GM12878 (cell line): ENCODE results near the gene FBXW9. TPM values are rescaled to one million over a fixed set of nuclear protein-coding genes. Genes with fewer than 3 reads are reported as not detected.
A peak's percentile ranks its signal among the peaks of the same experiment; 100 is the strongest.

Source experiments
- ATF2 ChIP-seq: IDR thresholded peaks from 2 replicates; pipeline ENCODE4 v1.6.1; 2012; ENCODE audit warnings: low read length, inconsistent platforms
- BACH1 ChIP-seq: fragments of 450-650 bp; IDR thresholded peaks from 2 replicates; pipeline ENCODE4 v1.6.1; 2017; ENCODE audit warnings: mild to moderate bottlenecking, borderline replicate concordance
- CHD1 ChIP-seq: IDR thresholded peaks from 2 replicates; pipeline ENCODE4 v1.6.1; 2012; ENCODE audit warnings: low read depth, low read length, improper control_type of control experiment
- EGR1 ChIP-seq, 2 experiments: IDR thresholded peaks; 1 replicate in 1 of 2; 2 replicates in 1 of 2; pipeline ENCODE4 v1.6.1; 2011 to 2012; ENCODE audit warnings: low read depth in 2 of 2, low read length in 2 of 2, borderline replicate concordance in 1 of 2, mild to moderate bottlenecking in 1 of 2, moderate library complexity in 1 of 2
- HCFC1 ChIP-seq: fragments of 150-350 bp; IDR thresholded peaks from 2 replicates; pipeline ENCODE4 v1.6.1; 2014; ENCODE audit warnings: low read length
- HDAC6 ChIP-seq: fragments of 200-600 bp; sonication (generic); IDR thresholded peaks from one replicate; pipeline ENCODE4 v1.8.0; 2017; ENCODE audit warnings: antibody characterized with exemption; ENCODE audit not compliant: unreplicated experiment
- HDGF ChIP-seq: fragments of 450-650 bp; IDR thresholded peaks from 2 replicates; pipeline ENCODE4 v1.6.1; 2016; ENCODE audit warnings: antibody characterized with exemption
- HSF1 ChIP-seq: fragments of 150-350 bp; IDR thresholded peaks from 2 replicates; pipeline ENCODE4 v1.6.1; 2014; ENCODE audit warnings: mild to moderate bottlenecking, low read depth, low read length
- NKRF ChIP-seq: fragments of 450-650 bp; conservative IDR thresholded peaks from 2 replicates; pipeline ENCODE4 v1.6.1; 2017; ENCODE audit warnings: mild to moderate bottlenecking, moderate library complexity
- NR2C2 ChIP-seq: IDR thresholded peaks from 2 replicates; pipeline ENCODE4 v1.6.1; 2011; ENCODE audit warnings: borderline replicate concordance, low read depth; ENCODE audit not compliant: control insufficient read depth, insufficient read length
- RELA ChIP-seq: fragments of 450-650 bp; IDR thresholded peaks from 2 replicates; pipeline ENCODE4 v1.8.0; 2014; ENCODE audit warnings: borderline replicate concordance; ENCODE audit not compliant: partially characterized antibody
- RELB ChIP-seq: fragments of 450-650 bp; IDR thresholded peaks from 2 replicates; pipeline ENCODE4 v1.6.1; 2017; ENCODE audit warnings: low read depth, mild to moderate bottlenecking, moderate library complexity
- SMAD5 ChIP-seq: IDR thresholded peaks from 2 replicates; pipeline ENCODE4 v1.6.1; 2016; ENCODE audit warnings: antibody characterized with exemption, low read depth
- SP1 ChIP-seq: IDR thresholded peaks from one replicate; pipeline ENCODE4 v1.6.1; 2011; ENCODE audit warnings: low read depth, low read length
- STAT1 ChIP-seq: fragments of 450-650 bp; conservative IDR thresholded peaks from 2 replicates; pipeline ENCODE4 v1.6.1; 2014; ENCODE audit warnings: antibody characterized with exemption, mild to moderate bottlenecking
- TBL1XR1 ChIP-seq: IDR thresholded peaks from 2 replicates; pipeline ENCODE4 v1.6.1; 2012; ENCODE audit warnings: low read depth, low read length, improper control_type of control experiment
- TCF3 ChIP-seq: IDR thresholded peaks from 2 replicates; pipeline ENCODE4 v1.6.1; 2012; ENCODE audit warnings: low read depth, mild to moderate bottlenecking, low read length, borderline replicate concordance; ENCODE audit not compliant: insufficient read depth
- ZNF592 ChIP-seq: fragments of 450-650 bp; IDR thresholded peaks from 2 replicates; pipeline ENCODE4 v1.6.1; 2017; ENCODE audit warnings: mild to moderate bottlenecking, moderate library complexity
- ZSCAN29 ChIP-seq: fragments of 450-650 bp; IDR thresholded peaks from 2 replicates; pipeline ENCODE4 v1.6.1; 2017; ENCODE audit warnings: mild to moderate bottlenecking, moderate library complexity
- polyA plus RNA-seq, 11 experiments: library from polyadenylated mRNA; depleted of rRNA in 4 of 11; unstranded in 6 of 11; stranded (reverse) in 5 of 11; fragments of >200 nt; fragmentation: Nextera tagmentation in 4 of 11; fragmentation: Illumina TruSeq in 1 of 11; extraction: Ambion mirVana in 4 of 11; extraction: Trizol in 1 of 11; gene quantifications; 1 replicate in 1 of 11; 2 replicates in 10 of 11; pipeline versions ENCODE4 v1.2.1 to v1.2.3, GENCODE V29; 2011 to 2016; ENCODE audit warnings: inconsistent platforms in 2 of 11, missing spikeins in 2 of 11, low read depth in 1 of 11
- total RNA-seq, 4 experiments: library from RNA; depleted of rRNA in 3 of 4; stranded (reverse); fragments of >200 nt in 3 of 4; fragmentation: Illumina TruSeq in 1 of 4; extraction: Trizol in 1 of 4; gene quantifications; 2 replicates each; pipeline versions ENCODE4 v1.2.1 to v1.2.3, GENCODE V29; 2013 to 2021

The FBXW9 gene
- total and polyA plus RNA-seq, 10 of the 15 experiments (the other 5 are each of a cell fraction or from before 2014, with no cell fraction given), result 0.21 to 14.8 (median 7.3) TPM

GRCh38 chr19:12666265-12667048 lies 30.0 kb downstream of the FBXW9 start, which contains the start of the genes MAN2B1 and WDR83 (continued):
- TF ChIP-seq ZNF592 (no peak), HDGF (no peak; the same call in 1 of the 2 replicates), RELA (no peak), TCF3 (no peak), HDAC6 (no peak), BACH1 (peak; percentile 11; the same call in 1 of the 2 replicates), ZSCAN29 (no peak), TBL1XR1 (no peak), HSF1 (no peak), EGR1 (IDR thresholded peaks at IDR 0.05; ENCODE audit: borderline replicate concordance in 1 of 2, low read depth in 2 of 2, low read length in 2 of 2) (peak in 1 of 2 experiments; percentile 28; a peak in 1 of 3 replicates), HCFC1 (no peak), SP1 (no peak), SMAD5 (no peak), NKRF (peak; percentile 81), NR2C2 (no peak), ATF2 (no peak), STAT1 (no peak), CHD1 (no peak), RELB (no peak; the same call in 1 of the 2 replicates)
